Activated B cell treated with CpG ODN at 0.5 μM for 24 hours (primary cell): ENCODE results near the gene SLC25A6. TPM values are rescaled to one million over a fixed set of nuclear protein-coding genes. Genes with fewer than 3 reads are reported as not detected.

Experiments
- ATAC-seq: fragments of 200-7000 bp; cut with Tn5 transposase; one replicate; pipeline ENCODE4 v1.10.0; 2021; ENCODE audit warnings: low read depth, mild to moderate bottlenecking, moderate library complexity
- CTCF ChIA-PET: fragments of 350-600 bp; sonication (Branson Sonifier 250); formaldehyde crosslinking; loops from one replicate; lab custom pipeline; 2021; ENCODE audit warnings: antibody characterized with exemption; lab: Charles Lee
- POLR2A ChIA-PET: fragments of 350-600 bp; sonication (Branson Sonifier 250); formaldehyde crosslinking; loops from one replicate; lab custom pipeline; 2021; ENCODE audit warnings: antibody characterized with exemption; lab: Charles Lee
- DNase-seq: peaks from one replicate; pipeline ENCODE4 v3.0.0; 2022
- H3K27ac Mint-ChIP-seq: one replicate; pipeline ENCODE4 v1.8.0; 2020; ENCODE audit warnings: mixed read lengths
- H3K27me3 Mint-ChIP-seq: one replicate; pipeline ENCODE4 v1.8.0; 2021; ENCODE audit warnings: mixed read lengths
- H3K36me3 Mint-ChIP-seq: one replicate; pipeline ENCODE4 v1.8.0; 2021; ENCODE audit warnings: low read depth, mixed read lengths
- H3K4me1 Mint-ChIP-seq: one replicate; pipeline ENCODE4 v1.8.0; 2021; ENCODE audit warnings: mixed read lengths
- H3K4me3 Mint-ChIP-seq: one replicate; pipeline ENCODE4 v1.8.0; 2020; ENCODE audit warnings: mild to moderate bottlenecking, mixed read lengths
- H3K9me3 Mint-ChIP-seq: one replicate; pipeline ENCODE4 v1.8.0; 2020; ENCODE audit warnings: mixed read lengths
- intact Hi-C: fragments of 100-400 bp; cut with micrococcal nuclease; formaldehyde crosslinking; loops from one replicate; pipeline ENCODE4 v1.15.1; 2024
- total RNA-seq: library from RNA; stranded (reverse); gene quantifications from 2 replicates; pipeline ENCODE4 v1.2.3, GENCODE V29; 2022
- TF ChIP-seq, protein P1 (sequence below): fragments of 200-600 bp; IDR thresholded peaks from one replicate; pipeline ENCODE4 v1.8.0; 2022; ENCODE audit warnings: antibody characterized with exemption, mild to moderate bottlenecking

Gene SLC25A6
- total RNA-seq, 1 donor from 2014 or later = 436 TPM

DNA sequence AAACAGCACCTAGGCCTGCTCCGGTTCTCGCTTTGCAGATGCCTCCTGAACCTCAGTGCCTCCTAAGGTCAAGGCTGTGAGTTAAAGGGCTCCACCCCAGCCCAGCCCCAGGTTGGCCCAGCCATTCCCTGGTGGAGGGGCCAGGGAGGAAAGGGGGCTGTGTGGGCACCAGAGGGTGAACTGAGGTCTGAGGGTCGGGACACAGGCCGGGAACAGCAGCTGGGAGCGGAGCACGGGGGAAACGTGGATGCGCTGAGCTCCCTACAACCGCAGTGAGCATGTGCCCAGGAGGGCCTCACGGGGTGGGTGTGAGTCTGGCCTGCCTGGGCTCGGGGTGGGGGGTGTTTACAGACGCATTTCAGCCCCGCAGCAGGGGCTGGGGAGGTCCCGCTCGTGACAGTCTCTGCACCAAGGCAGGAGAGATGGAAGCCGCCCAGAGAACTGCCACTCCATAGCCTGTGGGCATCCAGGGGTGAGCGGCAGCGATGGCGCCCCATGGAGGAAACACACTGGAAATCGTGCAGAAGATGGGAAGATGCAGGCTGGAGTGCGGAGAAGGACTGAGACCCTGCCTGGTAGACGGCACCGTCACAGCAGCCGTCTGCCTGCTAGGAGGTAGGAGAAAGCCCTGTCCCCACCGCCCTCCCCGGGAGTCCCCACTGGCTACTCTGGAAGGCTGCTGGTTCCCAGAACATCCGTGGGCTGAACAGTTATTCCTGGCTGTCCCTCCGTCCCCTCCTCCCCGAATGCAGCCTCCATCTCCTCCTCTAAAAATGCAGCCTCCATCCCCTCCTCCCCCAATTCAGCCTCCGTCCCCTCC lies 9.9 kb upstream of the SLC25A6 start:
- TF ChIP-seq, protein P1, sequence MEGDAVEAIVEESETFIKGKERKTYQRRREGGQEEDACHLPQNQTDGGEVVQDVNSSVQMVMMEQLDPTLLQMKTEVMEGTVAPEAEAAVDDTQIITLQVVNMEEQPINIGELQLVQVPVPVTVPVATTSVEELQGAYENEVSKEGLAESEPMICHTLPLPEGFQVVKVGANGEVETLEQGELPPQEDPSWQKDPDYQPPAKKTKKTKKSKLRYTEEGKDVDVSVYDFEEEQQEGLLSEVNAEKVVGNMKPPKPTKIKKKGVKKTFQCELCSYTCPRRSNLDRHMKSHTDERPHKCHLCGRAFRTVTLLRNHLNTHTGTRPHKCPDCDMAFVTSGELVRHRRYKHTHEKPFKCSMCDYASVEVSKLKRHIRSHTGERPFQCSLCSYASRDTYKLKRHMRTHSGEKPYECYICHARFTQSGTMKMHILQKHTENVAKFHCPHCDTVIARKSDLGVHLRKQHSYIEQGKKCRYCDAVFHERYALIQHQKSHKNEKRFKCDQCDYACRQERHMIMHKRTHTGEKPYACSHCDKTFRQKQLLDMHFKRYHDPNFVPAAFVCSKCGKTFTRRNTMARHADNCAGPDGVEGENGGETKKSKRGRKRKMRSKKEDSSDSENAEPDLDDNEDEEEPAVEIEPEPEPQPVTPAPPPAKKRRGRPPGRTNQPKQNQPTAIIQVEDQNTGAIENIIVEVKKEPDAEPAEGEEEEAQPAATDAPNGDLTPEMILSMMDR = no peak
- no peaks in the 10 kb centered on the region for H3K9me3 Mint-ChIP-seq
- no peak overlapping the region for H3K4me3 Mint-ChIP-seq
- no peaks in the 10 kb centered on the region for H3K27me3 Mint-ChIP-seq
- no peak for DNase-seq
- ChIA-PET CTCF (no interaction called here), POLR2A (no interaction called here)
- peaks cover 15% of the 10 kb centered on the region for H3K36me3 Mint-ChIP-seq
- no peak overlapping the region for H3K27ac Mint-ChIP-seq
- no peak for ATAC-seq
- H3K4me1 Mint-ChIP-seq = no peaks in the 10 kb centered on the region
- intact Hi-C loops = no loop called here

DNA sequence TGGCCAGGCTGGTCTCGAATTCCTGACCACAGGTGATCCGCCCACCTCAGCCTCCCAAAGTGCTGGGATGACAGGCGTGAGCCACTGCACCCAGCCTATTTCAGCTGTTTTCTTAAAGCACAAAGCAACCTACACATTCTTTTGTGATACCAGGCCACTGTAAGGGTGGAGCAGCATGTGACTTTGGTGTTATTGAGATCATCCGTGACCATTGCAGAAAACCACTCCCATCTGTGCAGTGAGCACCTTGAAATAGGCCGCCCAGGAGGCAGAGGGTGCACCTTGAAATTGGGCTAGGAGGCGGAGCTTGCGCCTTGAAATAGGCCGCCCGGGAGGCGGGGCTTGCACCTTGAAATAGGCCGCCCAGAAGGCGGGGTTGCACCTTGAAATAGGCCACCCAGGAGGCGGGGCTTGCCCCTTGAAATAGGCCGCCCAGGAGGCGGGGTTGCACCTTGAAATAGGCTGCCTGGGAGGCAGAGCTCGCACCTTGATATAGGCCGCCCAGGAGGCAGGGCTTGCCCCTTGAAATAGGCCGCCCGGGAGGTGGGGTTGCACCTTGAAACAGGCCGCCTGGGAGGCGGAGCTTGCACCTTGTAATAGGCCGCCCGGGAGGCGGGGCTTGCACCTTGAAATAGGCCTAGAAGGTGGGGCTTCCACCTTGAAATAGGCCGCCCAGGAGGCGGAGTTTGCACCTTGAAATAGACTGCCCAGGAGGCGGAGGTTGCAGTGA lies 9.0 kb upstream of the SLC25A6 start:
- intact Hi-C loops = no loop called here
- Mint-ChIP-seq H3K4me1 (no peaks in the 10 kb centered on the region), H3K27me3 (no peaks in the 10 kb centered on the region), H3K4me3 (no peak overlapping the region), H3K9me3 (no peaks in the 10 kb centered on the region), H3K36me3 (peaks cover 24% of the 10 kb centered on the region), H3K27ac (no peak overlapping the region)
- CTCF ChIA-PET = no interaction called here
- POLR2A ChIA-PET = no interaction called here
- TF ChIP-seq, protein P1 = no peak
- DNase-seq (no peak), ATAC-seq (no peak)

DNA sequence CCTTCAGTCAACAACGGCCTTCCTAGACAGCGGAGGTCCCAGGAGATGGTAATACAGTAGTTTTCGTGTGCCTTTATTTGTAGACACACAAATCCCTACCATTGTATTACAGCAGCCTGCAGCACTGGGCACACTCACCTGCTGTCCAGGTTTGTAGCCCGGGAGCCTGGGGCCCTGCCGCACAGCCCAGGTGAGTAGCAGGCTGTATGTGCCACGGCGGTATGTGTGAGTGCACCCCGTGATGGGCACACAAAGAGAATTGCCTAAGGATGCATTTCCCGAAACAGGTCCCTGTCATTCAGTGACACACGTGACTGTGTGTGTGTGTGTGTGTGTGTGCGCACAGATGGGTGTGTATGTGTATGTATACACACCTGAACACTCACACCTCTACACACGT lies 8.1 kb upstream of the SLC25A6 start:
- peaks cover 31% of the 10 kb centered on the region for H3K36me3 Mint-ChIP-seq
- no peak overlapping the region for H3K27ac Mint-ChIP-seq
- ATAC-seq (no peak), DNase-seq (no peak)
- TF ChIP-seq, protein P1 = no peak
- ChIA-PET CTCF (no interaction called here), POLR2A (no interaction called here)
- no peaks in the 10 kb centered on the region for H3K4me1 Mint-ChIP-seq
- no peak overlapping the region for H3K4me3 Mint-ChIP-seq
- no peaks in the 10 kb centered on the region for H3K27me3 Mint-ChIP-seq
- no peaks in the 10 kb centered on the region for H3K9me3 Mint-ChIP-seq
- intact Hi-C loops = no loop called here

DNA sequence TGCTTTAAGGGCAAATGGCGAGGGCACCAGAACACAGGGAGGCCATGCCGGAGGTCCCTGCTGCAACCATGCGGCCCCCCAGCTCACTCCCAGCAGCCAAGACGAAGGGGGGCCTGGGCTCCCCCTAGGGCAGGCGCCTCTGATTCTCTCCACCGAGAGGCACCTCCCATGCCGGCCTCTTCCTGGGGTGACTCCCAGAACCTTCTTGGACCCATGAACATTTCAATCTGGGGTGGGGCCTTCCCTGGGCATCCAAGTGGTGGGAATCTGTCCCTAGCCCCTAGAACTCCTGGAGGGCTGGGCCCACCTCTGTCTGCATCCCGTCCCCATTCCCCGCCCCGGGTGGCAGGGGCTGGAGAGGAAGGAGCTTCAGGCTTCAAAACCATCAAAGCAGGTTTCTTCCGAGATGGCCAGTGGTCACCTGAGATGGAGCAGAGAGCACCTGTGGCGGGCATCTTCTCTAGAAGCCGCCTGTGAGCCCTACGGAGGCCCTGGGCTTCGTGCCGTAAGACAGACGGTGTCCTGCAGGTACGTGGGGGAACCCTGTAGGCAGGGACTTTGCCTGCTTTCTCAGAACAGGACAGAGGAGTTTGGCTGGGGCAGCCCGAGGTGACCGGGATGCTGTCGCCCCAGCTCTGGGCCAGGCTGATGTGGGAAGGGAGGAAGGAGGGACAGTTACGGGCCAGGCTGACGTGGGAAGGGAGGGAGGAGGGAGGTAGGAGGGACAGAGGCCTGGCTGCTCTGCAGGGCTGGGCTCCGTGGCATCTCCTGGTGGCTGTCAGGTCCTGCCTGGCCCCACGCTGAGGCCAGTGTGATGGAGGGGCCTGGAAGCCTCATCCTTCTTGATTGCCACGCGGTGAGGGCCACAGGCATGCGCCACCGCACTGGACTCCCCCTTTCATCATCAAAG lies 6.8 kb upstream of the SLC25A6 start:
- Mint-ChIP-seq H3K9me3 (no peaks in the 10 kb centered on the region), H3K27ac (no peak overlapping the region), H3K36me3 (peaks cover 31% of the 10 kb centered on the region), H3K27me3 (no peaks in the 10 kb centered on the region), H3K4me3 (no peak overlapping the region), H3K4me1 (peaks cover 4% of the 10 kb centered on the region)
- TF ChIP-seq, protein P1 = no peak
- ChIA-PET CTCF (no interaction called here), POLR2A (no interaction called here)
- ATAC-seq (no peak), DNase-seq (no peak)
- intact Hi-C loops = no loop called here
